Dedifferentiated amniotic fluid mesenchymal stem cell (primary cell): ENCODE data around the gene MYO5C.

Experiments
- DNase-seq: peaks from one replicate; pipeline ENCODE4 v3.0.0-alpha.2; 2016; ENCODE audit errors: extremely low spot score

The MYO5C gene

GRCh38 chr15:52295421-52296001 is at the start of gene MYO5C:
MYO5C (minus strand) TSS chr15:52295804; CDS start chr15:52295636, 168 bp downstream.
- no peak for DNase-seq

GRCh38 chr15:52344592-52344991 is 49.0 kb upstream of the MYO5C start:
- DNase-seq: no peak

GRCh38 chr15:52343831-52344230 is 48.2 kb upstream of the MYO5C start:
- DNase-seq: no peak

GRCh38 chr15:52340093-52340492 is 44.5 kb upstream of the MYO5C start:
- DNase-seq: no peak

GRCh38 chr15:52338891-52339290 is 43.3 kb upstream of the MYO5C start:
- no peak for DNase-seq

- no peak for DNase-seq
Measured at GRCh38 chr15:52338058-52338457, 42.5 kb upstream of the MYO5C start.

GRCh38 chr15:52337198-52337853 is 41.7 kb upstream of the MYO5C start:
- no peak for DNase-seq

GRCh38 chr15:52336529-52336928 is 40.9 kb upstream of the MYO5C start:
- no peak for DNase-seq

- no peak for DNase-seq
Measured at GRCh38 chr15:52334491-52335160, 39.0 kb upstream of the MYO5C start.

GRCh38 chr15:52331490-52332240 is 36.1 kb upstream of the MYO5C start:
- no peak for DNase-seq

- DNase-seq: no peak
Measured at GRCh38 chr15:52329987-52330386, 34.4 kb upstream of the MYO5C start.

GRCh38 chr15:52329150-52329549 is 33.5 kb upstream of the MYO5C start:
- DNase-seq: no peak

- no peak for DNase-seq
Measured at GRCh38 chr15:52328680-52329079, 33.1 kb upstream of the MYO5C start.

GRCh38 chr15:52326756-52327155 is 31.2 kb upstream of the MYO5C start:
- no peak for DNase-seq

- no peak for DNase-seq
Measured at GRCh38 chr15:52324109-52324508, 28.5 kb upstream of the MYO5C start.

GRCh38 chr15:52318729-52319500 is 23.3 kb upstream of the MYO5C start:
- DNase-seq: no peak

GRCh38 chr15:52317688-52318087 is 22.1 kb upstream of the MYO5C start:
- DNase-seq: no peak

- DNase-seq: no peak
Measured at GRCh38 chr15:52317022-52317421, 21.4 kb upstream of the MYO5C start.

GRCh38 chr15:52309154-52309548 is 13.5 kb upstream of the MYO5C start:
- no peak for DNase-seq

- DNase-seq: no peak
Measured at GRCh38 chr15:52308446-52309153, 13.0 kb upstream of the MYO5C start.

GRCh38 chr15:52307847-52308246 is 12.2 kb upstream of the MYO5C start:
- DNase-seq: no peak
